GM19099 (cell line): ENCODE data around the gene AACS.

ENCODE experiments used
- POLR2A ChIP-seq: IDR thresholded peaks from 3 replicates; pipeline ENCODE4 v1.6.1; 2011; ENCODE audit warnings: low read depth; ENCODE audit not compliant: insufficient read length; ENCODE audit errors: extremely low read depth

AACS gene

DNA sequence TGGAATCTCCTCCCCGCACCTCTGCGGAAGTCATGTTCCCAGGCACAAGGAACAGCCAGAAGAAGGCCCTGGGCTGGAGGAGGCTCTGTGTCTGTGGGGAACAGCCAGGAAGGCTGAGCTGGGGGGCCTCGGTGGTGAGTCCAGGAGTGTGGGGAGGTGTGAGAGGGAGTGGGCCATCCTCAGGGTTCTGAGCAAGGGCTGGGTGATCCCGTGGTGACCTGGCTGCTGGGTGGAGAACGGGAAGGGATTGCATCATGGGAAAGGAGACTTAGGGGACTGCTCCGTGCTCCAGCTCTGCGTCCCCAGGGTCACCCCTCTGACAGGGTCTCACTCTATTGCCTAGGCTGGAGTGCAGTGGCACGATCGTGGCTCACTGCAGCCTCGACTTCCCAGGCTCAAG, 13.8 kb downstream of the AACS start:
- no peak for TF ChIP-seq POLR2A

DNA sequence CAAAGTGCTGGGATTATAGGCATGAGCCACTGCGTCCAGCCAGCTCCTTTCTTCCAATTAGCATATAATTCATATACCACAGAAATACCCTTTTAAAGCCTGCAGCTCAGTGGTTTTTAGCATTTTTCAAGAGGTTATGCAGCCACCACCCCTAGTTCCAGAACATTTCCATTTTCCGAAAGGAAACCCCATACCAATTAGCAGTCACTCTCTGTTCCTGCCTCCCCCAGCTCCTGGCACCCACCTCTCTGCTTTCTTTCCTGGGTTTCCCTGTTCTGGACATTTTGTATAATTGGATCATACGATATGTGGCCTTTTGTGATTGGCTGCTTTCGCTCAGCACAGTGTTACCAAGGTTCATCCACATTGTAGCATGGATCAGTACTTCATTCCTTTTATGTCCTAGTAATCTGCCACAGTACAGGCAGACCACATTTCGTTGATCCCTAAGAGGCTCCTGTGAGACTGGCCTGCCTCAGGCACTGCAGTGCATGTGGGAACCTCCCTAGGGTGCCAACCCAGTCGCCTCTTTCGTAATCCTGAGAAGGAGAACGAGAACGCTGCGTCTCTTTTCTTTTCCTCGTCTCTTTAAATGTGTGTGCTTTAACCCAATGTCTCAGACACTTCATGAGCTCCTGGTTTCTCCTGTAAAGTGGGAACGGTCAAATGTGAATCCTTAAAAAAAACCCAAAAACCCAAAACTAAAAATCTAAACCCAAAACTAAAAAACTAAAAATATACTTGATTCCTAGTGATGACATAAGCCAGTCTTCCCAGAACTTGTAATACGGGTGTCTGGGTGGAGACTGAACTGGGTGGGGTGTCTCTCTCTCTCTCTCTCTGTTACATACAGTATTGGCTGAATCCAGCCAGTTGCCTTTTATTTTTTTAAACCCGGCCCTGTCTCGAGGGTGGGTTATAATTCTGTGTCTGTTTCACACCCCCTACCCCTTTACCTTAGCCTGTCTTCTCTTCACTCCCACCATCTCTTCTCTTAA, 14.7 kb downstream of the AACS start:
- no peak for TF ChIP-seq POLR2A

DNA sequence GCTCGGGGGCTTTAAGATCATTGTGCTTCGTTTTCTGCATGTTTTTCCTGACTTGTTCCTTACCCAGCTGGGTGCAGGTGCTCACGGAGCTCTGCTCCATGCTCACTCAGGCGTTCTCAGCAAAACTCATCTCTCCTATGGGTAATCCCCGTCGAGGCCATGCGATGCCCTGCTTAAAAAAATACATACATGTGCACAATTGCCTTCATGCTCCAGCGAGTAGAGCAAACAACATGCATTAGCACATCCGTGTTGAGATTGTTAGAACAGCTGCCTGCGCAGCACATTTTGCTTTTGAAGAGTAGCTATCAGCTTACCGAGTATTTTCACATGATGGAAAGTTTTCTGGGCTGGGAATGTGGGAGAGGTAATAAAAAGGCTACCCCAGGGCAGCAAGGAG, 16.2 kb downstream of the AACS start:
- TF ChIP-seq POLR2A = no peak

DNA sequence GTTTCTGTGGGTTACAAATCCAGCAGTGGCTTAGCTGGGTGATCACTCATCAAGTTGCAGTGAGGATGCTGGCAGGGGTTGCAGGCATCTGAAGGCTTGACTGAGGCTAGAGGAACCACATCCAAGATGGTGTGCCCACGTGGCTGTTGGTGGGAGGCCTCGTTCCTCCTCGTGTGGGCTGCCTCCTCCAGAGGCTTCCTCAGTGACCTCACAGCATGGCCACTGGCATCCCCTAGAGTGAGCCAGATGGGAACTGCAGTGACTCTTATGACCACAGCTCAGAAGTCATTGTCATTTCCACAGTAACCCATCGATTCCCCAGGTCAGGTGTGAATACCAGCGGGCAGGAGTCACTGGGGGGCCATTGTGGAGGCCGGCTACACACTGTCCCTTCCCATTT, 17.8 kb downstream of the AACS start:
- no peak for TF ChIP-seq POLR2A

DNA sequence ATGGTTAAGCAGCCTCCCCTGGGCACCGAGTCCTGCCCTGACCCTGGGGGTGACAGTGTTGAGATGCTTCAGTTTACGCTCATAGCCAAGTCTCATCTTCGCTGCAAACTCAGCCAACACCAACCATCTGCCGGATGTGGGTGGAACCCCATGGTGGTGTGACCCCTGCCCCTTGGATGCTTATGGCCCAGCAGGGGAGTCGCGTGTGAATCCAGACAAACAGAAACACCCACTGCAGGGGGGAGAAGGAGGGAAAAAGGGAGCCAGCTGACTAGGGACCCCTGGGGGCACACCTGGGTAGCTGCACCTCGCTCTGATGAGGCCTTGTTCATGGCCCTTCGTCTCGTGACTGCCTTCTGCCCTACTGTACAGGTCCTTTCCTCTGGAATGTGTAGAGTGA, 23.8 kb downstream of the AACS start:
- no peak for TF ChIP-seq POLR2A

DNA sequence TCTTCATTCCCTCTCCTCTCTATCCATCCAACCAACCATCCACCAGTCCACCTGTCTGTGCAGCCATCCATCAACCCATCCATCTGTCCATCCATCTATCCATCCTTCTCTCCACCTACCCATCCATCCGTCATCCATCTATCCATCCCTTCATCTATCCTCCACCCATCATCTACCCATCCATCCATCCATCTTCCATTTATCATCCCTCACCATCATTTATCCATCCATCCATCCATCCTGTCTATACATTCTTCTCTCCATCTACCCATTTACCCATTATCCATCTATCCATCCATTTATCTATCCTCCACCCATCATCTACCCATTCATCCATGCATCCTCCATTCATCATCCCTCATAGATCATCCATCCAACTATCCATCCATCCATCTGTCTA, 24.4 kb downstream of the AACS start:
- TF ChIP-seq POLR2A = no peak

DNA sequence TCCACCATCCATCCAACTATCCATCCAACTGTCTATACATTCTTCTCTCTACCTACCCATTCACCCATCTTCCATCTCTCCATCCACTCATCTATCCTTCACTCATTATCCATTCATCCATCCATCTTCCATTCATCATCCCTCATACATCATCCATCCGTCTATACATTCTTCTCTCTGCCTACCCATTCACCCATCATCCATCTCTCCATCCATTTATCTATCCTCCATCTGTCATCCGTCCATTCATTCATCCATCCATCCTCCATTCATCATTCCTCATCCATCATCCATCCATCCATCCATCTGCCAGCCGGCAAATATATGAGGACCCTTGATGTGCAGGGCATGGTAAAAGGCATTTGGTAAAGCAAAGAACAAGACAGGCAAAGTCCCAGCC, 25.2 kb downstream of the AACS start:
- no peak for TF ChIP-seq POLR2A

DNA sequence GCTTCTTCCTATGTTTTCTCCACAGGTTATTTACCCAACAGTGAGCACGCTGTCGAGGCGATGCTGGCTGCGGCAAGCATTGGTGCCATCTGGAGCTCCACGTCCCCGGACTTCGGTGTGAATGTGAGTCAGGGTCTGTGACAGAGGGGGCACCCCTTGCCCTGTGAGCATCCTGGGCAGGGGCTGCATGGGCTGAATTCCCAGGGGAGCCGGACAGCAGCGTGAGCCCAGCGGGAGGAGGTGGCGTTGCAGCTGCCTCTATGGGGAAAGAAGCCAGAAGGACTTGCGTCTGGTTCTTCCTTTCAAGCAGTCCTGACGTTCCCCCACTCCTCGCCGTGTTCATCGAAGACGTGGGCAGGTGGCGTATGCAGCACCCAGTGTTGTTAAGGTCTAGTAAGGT, 26.2 kb downstream of the AACS start:
- no peak for TF ChIP-seq POLR2A

DNA sequence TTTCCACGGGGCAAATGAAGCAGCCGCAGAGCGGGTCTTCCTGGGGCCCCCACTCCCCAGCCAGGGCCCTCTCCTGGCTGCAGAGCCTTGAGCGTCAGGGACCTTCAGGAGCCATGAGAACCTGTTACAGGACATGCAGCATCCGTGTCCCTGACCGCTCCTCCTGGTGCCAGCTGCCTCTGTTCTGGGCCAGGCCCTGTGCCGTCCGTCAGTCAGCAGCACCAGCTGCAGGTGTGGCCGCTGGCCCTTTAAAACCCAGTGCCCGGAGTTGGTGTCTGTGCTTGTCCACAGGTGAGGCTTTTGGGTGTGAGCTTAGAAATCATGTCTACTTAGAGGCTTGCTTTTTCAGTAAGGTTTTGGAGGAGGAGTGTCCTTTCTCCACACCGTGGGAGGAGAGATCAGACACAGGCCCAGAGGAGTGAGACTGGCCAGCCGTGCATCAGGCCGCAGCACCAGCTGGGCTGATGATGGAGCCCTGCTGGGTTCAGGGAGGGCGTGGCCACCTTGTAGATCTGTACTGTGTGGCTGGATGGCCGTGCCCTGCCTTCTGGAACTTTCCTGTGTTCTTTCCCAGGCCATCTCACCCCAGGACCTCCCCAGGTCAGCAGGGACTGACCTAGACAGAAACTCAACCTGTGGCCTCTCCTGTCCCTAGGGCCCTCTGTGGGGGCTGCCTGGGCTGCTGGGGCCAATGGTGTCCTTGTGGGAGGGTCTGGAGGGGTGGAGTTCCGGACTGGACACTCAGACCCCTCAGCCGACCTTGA, 27.1 kb downstream of the AACS start:
- TF ChIP-seq POLR2A = no peak

DNA sequence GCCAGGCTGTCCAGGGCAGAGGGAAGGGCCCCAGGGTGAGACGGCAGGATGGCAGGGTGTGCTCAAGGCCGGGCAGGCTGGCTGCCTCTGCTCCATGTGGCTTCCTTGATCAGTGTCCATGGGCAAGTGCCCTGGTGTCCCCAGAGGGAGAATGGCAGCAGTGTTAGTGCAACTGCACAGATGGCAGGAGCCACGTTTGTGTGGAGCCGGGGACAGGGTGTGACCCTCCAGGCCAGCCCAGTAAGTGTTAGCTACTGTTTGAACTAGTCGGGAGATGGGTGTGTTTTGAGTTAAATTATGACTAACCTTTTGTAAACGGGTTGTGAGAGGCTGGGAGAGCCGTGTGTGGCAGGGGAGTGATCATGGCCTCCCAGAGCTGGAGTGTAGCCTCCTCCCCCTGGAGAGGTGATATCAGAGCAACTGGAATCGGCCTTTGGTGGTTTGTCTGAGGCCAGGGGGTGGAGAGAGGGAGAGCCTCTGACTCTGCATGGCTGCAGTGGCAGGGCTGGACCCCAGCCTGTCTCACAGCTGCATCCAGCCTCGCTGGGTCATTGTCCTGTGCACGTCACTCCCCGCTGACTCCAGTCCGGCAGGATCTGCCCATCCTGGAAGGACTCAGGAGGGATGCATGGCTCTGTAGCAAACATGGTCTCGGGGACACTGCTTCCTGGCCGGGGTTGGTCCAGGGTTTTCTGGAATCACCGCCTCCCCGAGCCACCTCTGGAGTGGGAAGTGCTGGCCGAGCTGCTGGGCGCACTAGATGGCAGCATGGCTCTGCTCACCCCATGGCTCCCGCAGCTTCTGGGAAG, 27.8 kb downstream of the AACS start:
- no peak for TF ChIP-seq POLR2A

DNA sequence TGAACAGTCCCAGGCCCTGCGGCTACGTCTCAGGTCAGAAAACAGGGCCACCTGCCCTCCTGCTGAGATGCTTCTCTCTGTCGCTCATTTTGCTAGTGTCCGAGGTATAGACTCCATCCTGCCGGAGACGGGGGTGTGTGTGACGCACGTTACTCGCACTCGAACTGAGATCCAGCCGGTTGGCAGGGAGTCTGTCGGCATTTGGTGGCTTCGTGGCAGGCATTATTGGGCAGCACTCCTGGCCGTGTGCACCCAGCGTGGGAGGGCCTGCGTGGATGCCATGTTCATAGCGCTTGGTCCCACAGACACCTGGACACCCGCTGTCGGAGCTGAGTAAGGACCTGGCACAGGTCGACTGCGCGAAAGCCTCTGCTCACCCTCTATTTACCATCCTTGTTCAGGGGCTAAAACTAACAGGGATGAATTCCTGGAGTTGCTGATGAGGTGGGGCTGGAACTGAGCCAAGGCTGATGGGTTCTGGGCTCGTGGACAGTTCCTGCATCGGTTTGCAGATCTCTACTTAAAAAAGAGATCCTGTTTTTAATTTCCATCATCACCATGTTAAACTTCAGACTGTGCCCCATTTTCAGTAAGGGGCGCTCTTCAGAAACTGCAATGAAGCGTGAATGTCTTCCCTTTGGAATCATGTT, 28.6 kb downstream of the AACS start:
- no peak for TF ChIP-seq POLR2A

DNA sequence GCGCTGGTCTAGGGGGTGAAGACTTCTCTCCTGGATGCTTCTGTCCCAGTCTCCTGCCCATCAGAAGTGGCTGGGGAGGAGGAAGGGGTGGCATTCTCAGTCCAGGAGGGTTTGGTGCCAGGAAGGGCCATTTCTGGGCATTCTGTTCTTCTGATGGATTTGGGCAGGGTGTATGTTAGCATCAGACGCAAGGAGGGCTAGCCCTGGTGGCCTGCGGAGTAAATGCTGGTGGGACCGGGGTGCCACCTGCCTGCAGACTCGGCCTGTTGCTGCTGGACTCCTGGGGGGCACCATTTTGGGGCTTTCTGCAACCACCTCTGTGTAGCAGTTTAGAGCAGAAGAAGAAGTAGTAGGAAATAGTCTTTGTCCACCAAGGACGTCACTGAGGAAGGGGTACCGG, 31.7 kb downstream of the AACS start:
- TF ChIP-seq POLR2A = no peak

DNA sequence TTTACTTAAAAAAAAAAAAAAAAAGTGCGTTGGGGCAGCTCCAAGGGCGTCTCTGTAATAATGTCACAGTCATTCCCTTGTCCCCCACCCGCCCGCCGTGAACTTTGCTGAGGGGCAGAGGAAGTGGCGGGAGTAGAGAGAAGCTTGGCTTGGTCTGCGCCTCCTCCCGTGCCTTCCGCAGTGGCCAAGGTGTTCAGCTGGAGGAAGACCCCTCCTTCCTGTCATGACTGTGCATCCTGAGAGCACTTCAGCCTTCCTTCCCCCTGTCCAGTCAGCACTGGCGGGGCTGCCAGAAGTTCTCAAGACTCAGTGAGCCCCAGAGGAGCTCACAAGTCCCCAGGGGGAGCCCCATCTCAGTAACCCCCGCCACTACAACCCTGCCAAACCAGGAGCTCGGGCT, 32.2 kb downstream of the AACS start:
- TF ChIP-seq POLR2A = no peak

DNA sequence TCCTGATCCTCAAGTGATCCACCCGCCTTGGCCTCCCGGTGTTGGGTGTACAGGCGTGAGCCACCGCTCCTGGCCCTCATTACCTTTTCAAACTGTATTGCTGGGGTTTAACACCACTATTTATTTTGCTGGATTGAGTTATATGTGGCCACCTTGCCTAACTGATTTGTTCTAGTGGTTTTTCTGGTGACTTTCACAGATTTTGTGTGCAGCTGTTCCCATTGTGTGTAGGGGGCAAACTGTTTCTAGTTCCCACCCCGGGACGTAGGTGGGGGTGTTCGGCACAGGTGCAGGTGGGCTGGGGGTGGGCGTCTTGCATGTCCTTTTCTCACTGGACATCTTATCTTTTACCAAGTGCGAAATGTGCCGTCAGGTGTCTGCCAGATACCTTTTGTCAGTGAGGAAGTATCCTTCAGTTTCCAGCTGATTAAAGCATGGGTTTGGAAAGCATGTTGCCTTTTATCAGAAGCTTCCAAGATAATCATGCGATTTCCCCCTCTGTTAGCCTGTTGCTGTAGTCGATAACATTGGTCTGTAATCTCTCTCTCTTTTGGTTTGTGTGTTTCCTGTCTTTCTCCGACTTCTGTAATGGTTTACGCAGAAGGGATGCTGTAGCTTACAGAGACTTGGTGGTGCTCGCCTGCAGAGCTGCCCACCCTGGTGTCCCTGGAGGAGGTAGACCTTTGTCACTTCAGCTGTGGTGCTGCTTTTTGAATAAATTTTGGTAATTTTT, 33.6 kb downstream of the AACS start:
- no peak for TF ChIP-seq POLR2A
